ENCODE measurements around the gene SPO11. TPM values are rescaled to one million over a fixed set of nuclear protein-coding genes. Genes with fewer than 3 reads are reported as not detected.

SPO11 gene
- total and polyA plus RNA-seq, 9 of the 15 experiments (the other 6 are each of a cell fraction or from before 2014, with no cell fraction given): not detected

DNA sequence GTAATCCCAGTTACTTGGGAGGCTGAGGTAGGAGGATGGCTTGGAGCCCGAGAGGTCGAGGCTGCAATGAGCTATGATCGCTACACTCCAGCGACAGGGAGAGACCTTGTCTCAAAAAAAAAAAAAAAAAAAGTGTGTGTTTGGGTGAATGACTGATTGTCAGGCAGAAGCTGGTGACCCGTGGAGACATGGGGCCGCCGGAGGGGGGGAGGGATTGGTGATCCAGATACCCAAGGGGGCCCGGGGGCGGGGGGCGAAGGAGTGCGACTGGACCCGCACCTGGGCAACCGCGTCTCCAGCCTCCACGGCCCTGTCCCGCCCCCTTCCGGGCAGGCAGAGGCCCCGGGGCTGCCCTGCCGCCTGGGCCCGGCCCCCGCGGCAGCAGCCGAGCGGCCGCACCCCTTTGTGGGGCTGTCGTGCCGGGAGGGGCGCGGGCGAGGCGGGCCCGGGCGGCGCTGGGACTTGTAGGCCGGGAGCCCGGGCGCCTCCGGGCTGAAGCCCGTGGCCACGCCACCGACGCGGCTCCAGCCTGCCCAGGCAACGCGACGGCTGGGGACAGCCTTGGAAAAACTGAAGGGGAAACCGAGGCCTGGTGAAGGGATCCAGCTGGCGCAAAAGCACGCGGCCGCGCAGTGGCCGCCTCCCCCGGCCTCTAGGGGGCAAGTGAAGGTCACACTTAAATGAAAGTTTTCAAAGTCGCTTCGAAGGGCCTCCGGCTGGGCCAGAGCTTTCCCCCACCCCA, 59.5 kb downstream of the SPO11 start (continued):
- TF ChIP-seq, protein P1, sequence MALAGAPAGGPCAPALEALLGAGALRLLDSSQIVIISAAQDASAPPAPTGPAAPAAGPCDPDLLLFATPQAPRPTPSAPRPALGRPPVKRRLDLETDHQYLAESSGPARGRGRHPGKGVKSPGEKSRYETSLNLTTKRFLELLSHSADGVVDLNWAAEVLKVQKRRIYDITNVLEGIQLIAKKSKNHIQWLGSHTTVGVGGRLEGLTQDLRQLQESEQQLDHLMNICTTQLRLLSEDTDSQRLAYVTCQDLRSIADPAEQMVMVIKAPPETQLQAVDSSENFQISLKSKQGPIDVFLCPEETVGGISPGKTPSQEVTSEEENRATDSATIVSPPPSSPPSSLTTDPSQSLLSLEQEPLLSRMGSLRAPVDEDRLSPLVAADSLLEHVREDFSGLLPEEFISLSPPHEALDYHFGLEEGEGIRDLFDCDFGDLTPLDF (CRISPR knock-in tag; IDR thresholded peaks at IDR 0.05): 0 out of 2 replicates have a peak, but pooled peaks have one; percentile 49
- TF ChIP-seq, protein P2, sequence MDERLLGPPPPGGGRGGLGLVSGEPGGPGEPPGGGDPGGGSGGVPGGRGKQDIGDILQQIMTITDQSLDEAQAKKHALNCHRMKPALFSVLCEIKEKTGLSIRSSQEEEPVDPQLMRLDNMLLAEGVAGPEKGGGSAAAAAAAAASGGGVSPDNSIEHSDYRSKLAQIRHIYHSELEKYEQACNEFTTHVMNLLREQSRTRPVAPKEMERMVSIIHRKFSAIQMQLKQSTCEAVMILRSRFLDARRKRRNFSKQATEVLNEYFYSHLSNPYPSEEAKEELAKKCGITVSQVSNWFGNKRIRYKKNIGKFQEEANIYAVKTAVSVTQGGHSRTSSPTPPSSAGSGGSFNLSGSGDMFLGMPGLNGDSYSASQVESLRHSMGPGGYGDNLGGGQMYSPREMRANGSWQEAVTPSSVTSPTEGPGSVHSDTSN (CRISPR knock-in tag; IDR thresholded peaks at IDR 0.05; ENCODE audit: low read depth): no peak
- TF ChIP-seq, protein P2 (tag; conservative IDR thresholded peaks at IDR 0.05; ENCODE audit: low read depth): peak; percentile 71
- peak; percentile 6 for TF ChIP-seq RBM25 (IDR thresholded peaks at IDR 0.05; ENCODE audit: low read depth, low read length, severe bottlenecking)
- TF ChIP-seq, protein P3, sequence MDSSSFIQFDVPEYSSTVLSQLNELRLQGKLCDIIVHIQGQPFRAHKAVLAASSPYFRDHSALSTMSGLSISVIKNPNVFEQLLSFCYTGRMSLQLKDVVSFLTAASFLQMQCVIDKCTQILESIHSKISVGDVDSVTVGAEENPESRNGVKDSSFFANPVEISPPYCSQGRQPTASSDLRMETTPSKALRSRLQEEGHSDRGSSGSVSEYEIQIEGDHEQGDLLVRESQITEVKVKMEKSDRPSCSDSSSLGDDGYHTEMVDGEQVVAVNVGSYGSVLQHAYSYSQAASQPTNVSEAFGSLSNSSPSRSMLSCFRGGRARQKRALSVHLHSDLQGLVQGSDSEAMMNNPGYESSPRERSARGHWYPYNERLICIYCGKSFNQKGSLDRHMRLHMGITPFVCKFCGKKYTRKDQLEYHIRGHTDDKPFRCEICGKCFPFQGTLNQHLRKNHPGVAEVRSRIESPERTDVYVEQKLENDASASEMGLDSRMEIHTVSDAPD (CRISPR knock-in tag; IDR thresholded peaks at IDR 0.05): no peak
- no peak for TF ChIP-seq SMARCA4 (IDR thresholded peaks at IDR 0.05)
- no peak for TF ChIP-seq ZNF311 (CRISPR knock-in tag; IDR thresholded peaks at IDR 0.05)
- peak; percentile 68 for TF ChIP-seq SIN3B (IDR thresholded peaks at IDR 0.05; ENCODE audit: low read depth)
- no peak for TF ChIP-seq GABPB1 (CRISPR knock-in tag; IDR thresholded peaks at IDR 0.05)
- TF ChIP-seq, protein P4, sequence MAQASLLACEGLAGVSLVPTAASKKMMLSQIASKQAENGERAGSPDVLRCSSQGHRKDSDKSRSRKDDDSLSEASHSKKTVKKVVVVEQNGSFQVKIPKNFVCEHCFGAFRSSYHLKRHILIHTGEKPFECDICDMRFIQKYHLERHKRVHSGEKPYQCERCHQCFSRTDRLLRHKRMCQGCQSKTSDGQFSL (CRISPR knock-in tag; IDR thresholded peaks at IDR 0.05): no peak
- TF ChIP-seq, protein P4 (tag; IDR thresholded peaks at IDR 0.05): no peak
- TF ChIP-seq, protein P5, sequence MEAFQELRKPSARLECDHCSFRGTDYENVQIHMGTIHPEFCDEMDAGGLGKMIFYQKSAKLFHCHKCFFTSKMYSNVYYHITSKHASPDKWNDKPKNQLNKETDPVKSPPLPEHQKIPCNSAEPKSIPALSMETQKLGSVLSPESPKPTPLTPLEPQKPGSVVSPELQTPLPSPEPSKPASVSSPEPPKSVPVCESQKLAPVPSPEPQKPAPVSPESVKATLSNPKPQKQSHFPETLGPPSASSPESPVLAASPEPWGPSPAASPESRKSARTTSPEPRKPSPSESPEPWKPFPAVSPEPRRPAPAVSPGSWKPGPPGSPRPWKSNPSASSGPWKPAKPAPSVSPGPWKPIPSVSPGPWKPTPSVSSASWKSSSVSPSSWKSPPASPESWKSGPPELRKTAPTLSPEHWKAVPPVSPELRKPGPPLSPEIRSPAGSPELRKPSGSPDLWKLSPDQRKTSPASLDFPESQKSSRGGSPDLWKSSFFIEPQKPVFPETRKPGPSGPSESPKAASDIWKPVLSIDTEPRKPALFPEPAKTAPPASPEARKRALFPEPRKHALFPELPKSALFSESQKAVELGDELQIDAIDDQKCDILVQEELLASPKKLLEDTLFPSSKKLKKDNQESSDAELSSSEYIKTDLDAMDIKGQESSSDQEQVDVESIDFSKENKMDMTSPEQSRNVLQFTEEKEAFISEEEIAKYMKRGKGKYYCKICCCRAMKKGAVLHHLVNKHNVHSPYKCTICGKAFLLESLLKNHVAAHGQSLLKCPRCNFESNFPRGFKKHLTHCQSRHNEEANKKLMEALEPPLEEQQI (IDR thresholded peaks at IDR 0.05): no peak
- TF ChIP-seq ASH1L (IDR thresholded peaks at IDR 0.05; ENCODE audit: borderline replicate concordance, low read depth, partially characterized antibody): no peak
- no peak for TF ChIP-seq RFX5 (IDR thresholded peaks at IDR 0.05; ENCODE audit: low read depth, low read length)
- no peak for TF ChIP-seq KDM1A (IDR thresholded peaks at IDR 0.05)
- TF ChIP-seq TEAD4 (IDR thresholded peaks at IDR 0.05; ENCODE audit: low read length): no peak
- TF ChIP-seq TEAD4 (CRISPR knock-in tag; IDR thresholded peaks at IDR 0.05; ENCODE audit: borderline replicate concordance): no peak
- TF ChIP-seq MEIS2 (IDR thresholded peaks at IDR 0.05; ENCODE audit: partially characterized antibody): peak; percentile 41
- TF ChIP-seq FOXJ2 (tag; IDR thresholded peaks at IDR 0.05): no peak
- no peak for TF ChIP-seq PRMT5 (CRISPR knock-in tag; IDR thresholded peaks at IDR 0.05)
- TF ChIP-seq DNMT1 (IDR thresholded peaks at IDR 0.05): no peak
